GM12801 (cell line): Measurements from ENCODE around the gene NKAIN2.

Experiments used
- TF ChIP-seq, protein P1 (sequence below): IDR thresholded peaks from one replicate; pipeline ENCODE4 v1.5.1; 2011; ENCODE audit warnings: control low read depth; ENCODE audit not compliant: insufficient read length; ENCODE audit errors: extremely low read depth

Gene NKAIN2

DNA sequence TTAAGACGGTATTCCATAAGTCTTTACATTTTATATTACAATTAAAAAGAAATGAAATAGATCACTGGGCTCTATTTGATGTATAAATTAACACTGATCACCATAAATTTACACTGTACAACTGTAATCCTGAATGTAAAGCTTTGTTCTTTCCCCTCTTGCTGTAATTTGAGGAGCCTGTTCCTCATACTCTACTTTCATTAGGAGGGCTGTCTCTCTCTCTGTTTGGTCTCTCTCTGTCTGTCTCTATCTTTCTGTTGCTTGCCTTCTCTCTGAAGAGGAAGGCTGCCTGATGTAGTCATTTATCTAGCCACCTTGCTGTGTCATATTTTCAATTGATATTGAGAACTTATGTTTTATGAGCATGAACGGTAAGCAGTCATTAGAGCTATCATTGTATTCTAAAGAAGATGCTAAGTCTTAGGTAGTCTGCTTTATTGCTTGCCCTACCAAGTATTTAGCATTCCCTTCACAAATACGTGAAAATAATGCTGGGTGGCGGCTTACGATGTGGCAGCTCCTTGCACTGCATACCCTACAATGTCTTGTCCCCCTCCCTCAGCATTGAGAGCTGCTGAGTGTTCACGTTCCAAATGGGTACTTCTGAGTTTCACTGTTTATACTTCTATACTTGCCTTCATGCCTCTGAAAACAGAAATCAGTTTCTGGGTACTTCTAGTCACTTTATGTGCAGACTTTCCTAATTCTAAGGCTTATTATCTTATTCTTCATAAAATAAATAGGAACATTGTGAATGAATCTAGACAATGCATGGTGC is 205.5 kb downstream of the NKAIN2 start:
- TF ChIP-seq, protein P1, sequence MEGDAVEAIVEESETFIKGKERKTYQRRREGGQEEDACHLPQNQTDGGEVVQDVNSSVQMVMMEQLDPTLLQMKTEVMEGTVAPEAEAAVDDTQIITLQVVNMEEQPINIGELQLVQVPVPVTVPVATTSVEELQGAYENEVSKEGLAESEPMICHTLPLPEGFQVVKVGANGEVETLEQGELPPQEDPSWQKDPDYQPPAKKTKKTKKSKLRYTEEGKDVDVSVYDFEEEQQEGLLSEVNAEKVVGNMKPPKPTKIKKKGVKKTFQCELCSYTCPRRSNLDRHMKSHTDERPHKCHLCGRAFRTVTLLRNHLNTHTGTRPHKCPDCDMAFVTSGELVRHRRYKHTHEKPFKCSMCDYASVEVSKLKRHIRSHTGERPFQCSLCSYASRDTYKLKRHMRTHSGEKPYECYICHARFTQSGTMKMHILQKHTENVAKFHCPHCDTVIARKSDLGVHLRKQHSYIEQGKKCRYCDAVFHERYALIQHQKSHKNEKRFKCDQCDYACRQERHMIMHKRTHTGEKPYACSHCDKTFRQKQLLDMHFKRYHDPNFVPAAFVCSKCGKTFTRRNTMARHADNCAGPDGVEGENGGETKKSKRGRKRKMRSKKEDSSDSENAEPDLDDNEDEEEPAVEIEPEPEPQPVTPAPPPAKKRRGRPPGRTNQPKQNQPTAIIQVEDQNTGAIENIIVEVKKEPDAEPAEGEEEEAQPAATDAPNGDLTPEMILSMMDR = no peak

DNA sequence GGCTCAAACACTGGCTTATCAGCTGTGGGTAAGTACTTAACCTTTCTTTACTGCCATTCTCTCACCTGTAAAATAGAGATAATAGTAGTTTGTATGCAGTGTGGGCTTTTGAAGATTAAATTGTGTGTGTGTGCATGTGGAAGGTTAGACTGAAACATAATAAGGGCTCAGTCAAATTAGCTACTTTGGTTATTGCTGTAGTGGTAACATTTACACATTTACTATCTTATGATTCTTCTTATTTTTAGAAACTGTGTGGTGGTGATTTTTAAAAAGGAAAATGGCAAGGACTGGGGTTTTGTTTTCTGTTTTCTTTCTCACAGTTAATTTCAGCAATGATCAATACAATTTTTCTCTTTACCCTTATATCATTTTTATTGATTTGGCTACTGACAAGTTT is 206.9 kb downstream of the NKAIN2 start:
- TF ChIP-seq, protein P1 = no peak

DNA sequence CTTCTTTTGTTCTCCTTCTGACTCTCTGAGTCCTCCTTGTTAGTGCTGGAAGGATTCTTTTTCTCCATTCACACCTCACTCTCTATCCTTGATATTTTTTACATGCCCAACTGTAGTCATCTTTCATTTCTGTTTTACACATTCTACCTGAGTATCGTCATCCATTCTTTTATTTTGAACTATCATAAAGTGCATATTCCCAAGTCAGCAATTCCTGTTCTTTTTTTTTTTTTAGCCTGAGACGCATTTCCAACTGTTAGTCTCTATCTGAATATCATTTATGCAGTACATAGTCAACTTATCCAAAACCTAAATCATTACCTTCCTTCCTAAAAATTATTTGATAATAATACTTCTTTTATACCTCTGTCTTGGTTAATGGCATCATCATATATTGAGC is 207.5 kb downstream of the NKAIN2 start:
- TF ChIP-seq, protein P1 = no peak

- TF ChIP-seq, protein P1 = no peak
These were observed 219.0 kb downstream of the NKAIN2 start for GRCh38 chr6:124022641-124023040.

GRCh38 chr6:124026694-124027093 is 223.0 kb downstream of the NKAIN2 start:
- TF ChIP-seq, protein P1 = no peak

- TF ChIP-seq, protein P1 = no peak
These were observed 223.7 kb downstream of the NKAIN2 start for GRCh38 chr6:124027392-124027791.

DNA sequence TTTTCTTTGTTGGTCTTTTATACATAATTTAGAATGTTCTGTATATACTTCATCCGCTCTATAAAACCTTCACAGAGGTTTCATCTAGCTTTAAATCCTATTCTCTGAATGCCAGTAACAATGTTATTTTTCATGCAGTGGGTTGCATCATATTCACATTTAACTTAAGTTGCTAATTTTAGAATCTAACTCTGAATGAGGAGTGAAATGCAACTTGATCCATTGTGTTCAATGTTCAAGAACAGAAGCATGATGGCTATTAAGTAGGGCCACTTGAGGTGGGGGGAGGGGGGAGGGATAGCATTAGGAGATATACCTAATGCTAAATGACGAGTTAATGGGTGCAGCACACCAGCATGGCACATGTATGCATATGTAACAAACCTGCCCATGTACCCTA is 224.5 kb downstream of the NKAIN2 start:
- TF ChIP-seq, protein P1 = no peak

DNA sequence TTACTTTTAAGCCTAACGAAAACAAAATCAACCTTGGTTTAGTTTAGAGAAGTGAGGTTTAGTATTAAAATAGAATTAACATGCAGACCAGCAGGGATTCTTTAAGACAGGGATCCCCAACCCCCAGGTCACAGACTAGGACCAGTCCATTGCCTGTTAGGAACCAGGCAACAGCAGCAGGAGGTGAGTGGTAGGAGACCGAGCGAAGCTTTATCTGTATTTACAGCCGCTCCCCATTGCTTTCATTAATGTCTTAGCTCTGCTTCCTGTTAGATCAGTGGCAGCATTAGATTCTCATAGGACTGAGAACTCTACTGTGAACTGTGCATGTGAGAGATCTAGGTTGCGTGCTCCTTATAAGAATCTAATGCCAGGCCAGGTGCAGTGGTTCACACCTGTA is 225.9 kb downstream of the NKAIN2 start:
- TF ChIP-seq, protein P1 = no peak
